ENCODE data around the gene MAP3K7.

The MAP3K7 gene

GRCh38 chr6:90533615-90534336, 53.1 kb downstream of the MAP3K7 start:
- no peak for DNase-seq (ENCODE audit: low read depth in 4 of 4, low spot score in 1 of 4)

- no peak for DNase-seq (ENCODE audit: low read depth in 4 of 4, low spot score in 1 of 4)
These were observed 56.0 kb downstream of the MAP3K7 start for GRCh38 chr6:90530882-90531281.

DNA sequence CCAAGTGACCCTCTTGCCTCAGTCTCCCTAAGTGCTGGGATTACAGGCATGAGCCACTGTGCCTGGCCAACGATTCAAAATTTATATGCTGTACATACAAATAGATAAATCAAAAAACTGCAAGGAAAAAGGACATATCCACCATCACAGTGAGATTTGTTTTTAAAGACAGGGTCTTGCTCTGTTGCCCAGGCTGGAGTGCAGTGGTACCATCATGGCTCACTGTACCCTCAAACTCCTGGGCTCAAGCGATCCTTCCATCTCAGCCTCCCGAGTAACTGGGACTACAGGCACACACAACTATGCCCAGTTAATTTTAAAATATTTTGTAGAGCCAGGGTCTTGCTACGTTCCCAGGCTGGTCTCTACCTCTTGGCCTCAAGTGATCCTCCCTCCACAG, 61.5 kb downstream of the MAP3K7 start:
- no peak for DNase-seq (ENCODE audit: low read depth in 4 of 4, low spot score in 1 of 4)

- DNase-seq (ENCODE audit: low read depth in 4 of 4, low spot score in 1 of 4), result no peak
These were observed 63.0 kb downstream of the MAP3K7 start for GRCh38 chr6:90523779-90524310.

DNA sequence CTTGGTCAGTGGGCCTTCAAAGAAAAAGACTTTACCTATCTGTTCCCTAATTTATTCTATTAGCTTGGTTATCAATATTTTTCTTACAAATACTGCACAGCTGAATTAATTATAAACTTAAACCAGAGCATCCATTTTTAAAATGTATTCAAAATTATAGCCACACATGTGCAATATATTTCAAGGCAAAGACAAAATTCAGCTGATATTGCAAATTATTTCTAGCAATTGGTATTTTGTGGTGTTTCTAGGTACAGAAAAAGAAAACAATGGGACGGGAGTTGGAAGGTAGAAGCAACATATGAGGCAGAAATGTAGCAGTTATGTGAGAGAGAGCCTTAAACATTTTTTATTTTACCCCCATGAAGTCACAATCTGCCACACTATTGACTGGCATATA, 64.9 kb downstream of the MAP3K7 start:
- DNase-seq (ENCODE audit: low read depth in 4 of 4, low spot score in 1 of 4), result no peak

DNA sequence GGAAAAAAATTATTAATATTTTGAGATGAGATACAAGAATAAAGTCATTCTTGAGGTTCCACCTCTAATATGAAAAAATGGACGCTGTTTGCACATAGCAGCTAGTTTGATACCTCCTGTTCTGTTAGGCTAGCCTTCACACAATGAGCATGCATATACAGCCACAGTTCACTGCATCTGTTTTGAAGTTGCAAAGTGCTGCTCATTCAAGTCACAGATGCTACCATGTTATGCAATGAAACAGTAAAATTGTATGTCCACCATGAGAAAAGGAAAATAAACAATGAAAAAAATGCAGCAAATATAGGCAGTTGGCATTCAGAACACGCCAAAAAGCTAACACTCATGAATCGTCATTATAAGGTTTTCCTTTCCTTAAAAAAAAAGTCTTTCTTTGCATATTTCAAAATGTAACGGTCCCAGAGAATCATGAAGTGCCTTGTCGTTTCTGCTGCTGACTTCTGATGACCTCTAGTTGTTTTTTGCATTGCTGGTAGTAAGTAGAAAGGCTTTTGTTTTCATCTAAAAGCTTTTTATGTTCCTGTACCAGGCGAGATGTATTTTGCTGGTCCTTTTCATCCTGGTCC, 70.7 kb downstream of the MAP3K7 start:
- no peak for DNase-seq (ENCODE audit: low read depth in 4 of 4, low spot score in 1 of 4)

DNA sequence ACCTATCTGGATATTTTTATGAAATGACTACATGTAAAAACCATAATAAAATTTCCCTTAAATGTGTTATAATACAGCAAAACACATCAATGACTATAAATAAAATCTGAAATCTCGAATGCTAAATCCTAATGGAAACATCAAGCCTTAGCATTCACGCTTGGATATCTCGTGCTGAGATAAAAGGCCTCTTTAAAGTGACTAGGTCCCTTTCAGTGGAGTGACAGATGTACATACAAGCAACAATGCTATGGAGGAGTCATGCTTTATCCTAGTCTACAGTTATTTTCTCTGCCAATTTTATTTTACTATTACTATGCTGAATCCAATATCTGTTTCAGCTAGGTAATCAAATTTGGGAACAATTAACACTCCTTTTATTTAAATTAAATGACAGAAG, 72.4 kb downstream of the MAP3K7 start:
- no peak for DNase-seq (ENCODE audit: low read depth in 4 of 4, low spot score in 1 of 4)

DNA sequence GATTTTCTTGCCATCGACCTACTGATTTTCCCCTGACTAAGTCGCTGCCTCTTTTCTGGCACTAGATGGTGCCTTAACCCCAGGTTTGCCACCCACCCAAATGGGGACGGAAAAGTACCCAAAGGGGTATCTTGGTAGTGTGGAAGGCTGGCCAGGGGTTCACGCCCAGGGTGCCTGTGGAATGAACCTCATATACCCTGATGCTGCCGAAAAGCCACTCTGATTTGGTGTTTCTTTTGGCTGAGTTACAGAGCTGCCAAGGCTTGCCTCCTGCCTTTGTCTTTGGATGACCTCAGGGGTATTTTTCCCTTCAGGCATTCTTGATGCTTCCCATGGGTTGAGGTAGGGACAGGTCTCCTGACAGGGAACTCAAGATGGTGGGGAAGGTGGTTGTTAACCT, 78.1 kb downstream of the MAP3K7 start:
- no peak for DNase-seq (ENCODE audit: low read depth in 4 of 4, low spot score in 1 of 4)

- no peak for DNase-seq (ENCODE audit: low read depth in 4 of 4, low spot score in 1 of 4)
These were observed 83.9 kb downstream of the MAP3K7 start for GRCh38 chr6:90502866-90503407.

GRCh38 chr6:90502381-90502780, 84.5 kb downstream of the MAP3K7 start:
- DNase-seq (ENCODE audit: low read depth in 4 of 4, low spot score in 1 of 4), result no peak

DNA sequence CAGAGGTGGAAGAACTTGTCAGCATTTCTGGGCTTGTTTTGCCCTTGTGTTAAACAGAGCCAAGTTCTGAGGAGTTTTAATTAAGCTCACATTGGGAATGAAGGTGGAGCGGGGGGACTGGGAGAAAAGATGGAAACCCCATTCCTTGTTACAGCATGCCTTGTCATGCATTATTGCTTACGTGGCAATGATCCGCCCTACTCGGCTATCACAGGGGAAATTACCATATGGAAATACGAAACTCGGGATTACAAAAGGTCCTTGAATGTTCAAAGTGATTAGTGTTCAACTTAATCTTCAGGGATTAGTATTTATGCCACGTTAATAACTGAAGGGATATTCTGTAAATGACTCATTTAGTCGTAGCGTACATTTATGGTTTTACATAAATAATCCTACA, 86.4 kb downstream of the MAP3K7 start:
- no peak for DNase-seq (ENCODE audit: low read depth in 4 of 4, low spot score in 1 of 4)

GRCh38 chr6:90497411-90497810, 89.5 kb downstream of the MAP3K7 start:
- DNase-seq (ENCODE audit: low read depth in 4 of 4, low spot score in 1 of 4), result no peak

GRCh38 chr6:90496258-90497016, 90.4 kb downstream of the MAP3K7 start:
- DNase-seq (ENCODE audit: low read depth in 4 of 4, low spot score in 1 of 4), result no peak

GRCh38 chr6:90495216-90495817, 91.6 kb downstream of the MAP3K7 start:
- DNase-seq (ENCODE audit: low read depth in 4 of 4, low spot score in 1 of 4), result no peak

DNA sequence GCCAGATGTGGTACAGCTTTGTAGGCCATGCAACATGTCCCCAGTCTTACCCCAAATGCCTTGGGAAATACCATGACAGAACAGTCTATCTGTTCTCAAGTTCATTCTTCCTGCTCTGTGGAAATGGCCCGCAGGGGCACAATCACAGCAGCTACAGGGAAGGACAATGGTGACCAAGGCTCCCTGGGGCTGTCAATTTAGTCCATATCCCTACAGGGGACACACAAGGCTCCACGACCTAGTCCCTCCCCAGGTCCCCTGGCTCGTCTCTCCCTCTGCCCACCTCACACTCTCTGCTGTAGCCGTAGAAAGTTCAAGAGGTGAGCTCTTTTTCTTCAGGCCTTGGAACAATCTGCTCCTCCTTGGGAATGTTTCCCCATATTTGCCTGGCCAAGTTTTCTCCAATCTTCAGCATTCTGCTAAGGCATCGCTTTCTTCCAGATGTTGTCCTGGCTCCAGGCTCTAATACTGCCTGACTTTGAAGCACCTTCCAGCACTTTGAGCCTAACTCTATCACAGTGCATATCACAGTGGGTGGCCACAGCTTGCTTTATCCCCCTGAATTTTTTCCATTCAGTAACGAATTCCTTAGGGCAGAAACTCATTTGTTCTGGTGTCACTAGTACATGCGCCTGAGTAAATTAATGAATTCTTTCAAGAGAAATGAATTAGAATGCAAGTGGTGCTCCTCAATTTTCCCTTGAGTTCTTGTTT, 92.6 kb downstream of the MAP3K7 start:
- DNase-seq (ENCODE audit: low read depth in 4 of 4, low spot score in 1 of 4), result no peak

DNA sequence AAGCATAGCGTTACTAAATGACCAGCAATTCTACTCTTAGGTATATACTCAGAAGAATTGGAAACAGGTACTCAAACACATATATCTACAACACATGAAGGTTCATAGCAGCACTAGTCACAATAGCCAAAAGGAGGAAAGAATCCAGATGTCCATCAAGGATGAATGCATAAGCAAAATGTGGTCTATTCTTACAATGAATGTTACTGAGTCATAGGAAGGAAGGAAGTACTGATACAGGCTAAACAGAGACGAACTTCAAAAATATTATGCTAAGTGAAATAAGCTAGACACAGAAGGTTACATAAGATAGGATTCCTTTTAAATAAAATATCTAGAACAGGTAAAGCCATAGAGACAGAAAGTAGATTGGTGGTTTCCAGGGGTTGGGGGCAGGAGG, 93.5 kb downstream of the MAP3K7 start:
- DNase-seq (ENCODE audit: low read depth in 4 of 4, low spot score in 1 of 4), result no peak

- no peak for DNase-seq (ENCODE audit: low read depth in 4 of 4, low spot score in 1 of 4)
These were observed 94.1 kb downstream of the MAP3K7 start for GRCh38 chr6:90492798-90493197.

- DNase-seq (ENCODE audit: low read depth in 4 of 4, low spot score in 1 of 4), result no peak
These were observed 94.5 kb downstream of the MAP3K7 start for GRCh38 chr6:90492369-90492768.

GRCh38 chr6:90490030-90490716, 96.7 kb downstream of the MAP3K7 start:
- no peak for DNase-seq (ENCODE audit: low read depth in 4 of 4, low spot score in 1 of 4)

DNA sequence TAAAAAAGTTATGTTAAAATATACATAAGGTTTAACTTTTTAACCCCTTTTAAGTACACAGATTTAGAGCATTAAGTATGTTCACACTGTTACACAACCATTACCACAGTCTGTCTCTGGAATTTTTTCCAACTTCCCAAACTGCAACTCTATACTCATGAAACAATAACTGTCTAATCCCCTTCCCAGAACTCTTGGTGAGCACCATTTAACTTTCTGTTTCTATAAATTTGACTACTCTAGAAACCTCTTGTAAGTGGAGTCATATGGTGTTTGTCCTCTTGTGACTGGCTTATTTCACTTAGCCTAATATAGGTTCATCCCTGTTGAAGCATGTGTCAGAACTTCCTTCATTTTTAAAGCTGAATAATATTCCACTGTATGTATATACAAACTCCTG, 98.1 kb downstream of the MAP3K7 start:
- no peak for DNase-seq (ENCODE audit: low read depth in 4 of 4, low spot score in 1 of 4)

Data from stimulated activated CD4-positive, alpha-beta T cell treated with anti-CD3 and anti-CD28 coated beads, Interleukin-1b, Interleukin-23, amount 100 ng/mL, for 24 hours (primary cell).